ENCODE measurements around the gene ZNF74.
"Not testable (repeated sequence)": the region's sequence is repeated elsewhere in the genome, so short reads cannot be mapped to it uniquely, and the experiment has no call there.

ZNF74 gene

GRCh38 chr22:20450551-20450906 lies 56.6 kb downstream of the ZNF74 start:
- no peak for FAIRE-seq

GRCh38 chr22:20451129-20451778 lies 57.3 kb downstream of the ZNF74 start:
- not testable (repeated sequence) for FAIRE-seq

- no peak for FAIRE-seq
These were observed 58.0 kb downstream of the ZNF74 start for GRCh38 chr22:20451920-20452319.

- FAIRE-seq, result no peak
These were observed 59.3 kb downstream of the ZNF74 start for GRCh38 chr22:20453222-20453621.

GRCh38 chr22:20455709-20456063 lies 61.7 kb downstream of the ZNF74 start:
- FAIRE-seq, result no peak

- no peak for FAIRE-seq
These were observed 62.2 kb downstream of the ZNF74 start for GRCh38 chr22:20456064-20456721.

- no peak for FAIRE-seq
These were observed 62.7 kb downstream of the ZNF74 start for GRCh38 chr22:20456722-20457076.

GRCh38 chr22:20457506-20458240 lies 63.7 kb downstream of the ZNF74 start:
- no peak for FAIRE-seq
